ENCODE data around the gene TMEM9. TPM values are rescaled to one million over a fixed set of nuclear protein-coding genes. Genes with fewer than 3 reads are reported as not detected.

Gene TMEM9
- total and polyA plus RNA-seq, 4 donors, result 30.5 to 59.5 (median 49.0) TPM

DNA sequence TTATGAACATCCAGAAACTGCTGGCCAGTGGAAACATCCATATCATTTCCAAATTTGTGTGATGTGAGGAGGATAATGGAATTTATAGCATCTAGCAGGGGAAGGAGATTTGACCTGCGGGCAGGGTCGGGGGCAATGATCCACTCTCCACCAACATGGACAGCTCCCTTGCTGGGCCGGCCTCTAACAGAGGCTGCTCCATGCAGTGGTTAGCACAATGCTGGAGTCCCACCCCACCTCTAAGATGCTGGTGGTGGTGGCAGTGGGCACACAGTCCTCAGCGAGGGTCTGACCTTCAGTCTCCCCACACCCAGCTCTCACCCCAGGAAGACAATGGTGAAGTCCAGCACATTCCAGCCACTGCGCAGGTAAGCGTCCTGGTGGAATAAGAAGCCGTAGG is 60.7 kb downstream of the TMEM9 start (continued):
- no peak for TF ChIP-seq JUND (IDR thresholded peaks at IDR 0.05)

DNA sequence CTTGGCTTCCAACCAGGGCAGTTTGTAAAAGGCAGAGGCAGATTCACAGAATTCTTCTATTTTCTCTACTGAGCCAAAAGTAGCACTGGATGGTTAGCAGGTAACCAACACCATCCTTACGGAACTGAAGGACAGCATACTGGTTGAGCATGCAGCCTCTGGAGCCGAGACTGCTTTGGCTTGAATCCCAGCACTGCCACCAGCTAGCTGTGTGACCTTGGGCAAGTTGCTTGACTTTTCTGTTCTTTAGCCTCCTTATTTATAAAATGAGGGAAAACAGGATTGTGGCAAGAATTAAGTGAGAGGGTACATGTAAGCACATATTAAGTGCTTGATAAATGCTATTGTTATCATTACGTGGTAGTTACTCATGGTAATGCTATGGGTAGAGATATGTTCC is 61.5 kb downstream of the TMEM9 start:
- Histone ChIP-seq H3K27ac (ENCODE audit: low read depth in 1 of 2, low read length in 2 of 2) (no peak overlapping the region), H3K27me3 (ENCODE audit: control insufficient read depth in 4 of 4, insufficient read depth in 4 of 4, low read length in 3 of 4) (no peaks in the 10 kb centered on the region), H3K9ac (ENCODE audit: low read depth in 1 of 2, low read length in 2 of 2) (no peak overlapping the region), H3K36me3 (ENCODE audit: control insufficient read depth in 4 of 4, insufficient read depth in 3 of 4, low read depth in 1 of 4, low read length in 3 of 4) (no peaks in the 10 kb centered on the region), H3K4me3 (ENCODE audit: low read depth in 1 of 3, low read length in 3 of 3) (no peak overlapping the region), H3K4me1 (ENCODE audit: control insufficient read depth in 4 of 4, insufficient read depth in 4 of 4, low read length in 3 of 4) (no peaks in the 10 kb centered on the region), H3K9me3 (ENCODE audit: control insufficient read depth in 4 of 4, low read length in 3 of 4) (no peaks in the 10 kb centered on the region)
- WGBS, result 93% methylated on average over 3 of the region's 3 CpGs
- TF ChIP-seq YY1 (IDR thresholded peaks at IDR 0.05) (no peak), JUND (IDR thresholded peaks at IDR 0.05) (no peak)
- TF ChIP-seq, protein P1, sequence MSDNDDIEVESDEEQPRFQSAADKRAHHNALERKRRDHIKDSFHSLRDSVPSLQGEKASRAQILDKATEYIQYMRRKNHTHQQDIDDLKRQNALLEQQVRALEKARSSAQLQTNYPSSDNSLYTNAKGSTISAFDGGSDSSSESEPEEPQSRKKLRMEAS (IDR thresholded peaks at IDR 0.05), result no peak
- DNase-seq (ENCODE audit: low spot score), result no peak

GRCh38 chr1:201091256-201091655 is 63.0 kb downstream of the TMEM9 start:
- DNase-seq (ENCODE audit: low spot score), result no peak
- Histone ChIP-seq H3K36me3 (ENCODE audit: control insufficient read depth in 4 of 4, insufficient read depth in 3 of 4, low read depth in 1 of 4, low read length in 3 of 4) (no peaks in the 10 kb centered on the region), H3K27me3 (ENCODE audit: control insufficient read depth in 4 of 4, insufficient read depth in 4 of 4, low read length in 3 of 4) (no peaks in the 10 kb centered on the region), H3K4me1 (ENCODE audit: control insufficient read depth in 4 of 4, insufficient read depth in 4 of 4, low read length in 3 of 4) (no peaks in the 10 kb centered on the region), H3K9me3 (ENCODE audit: control insufficient read depth in 4 of 4, low read length in 3 of 4) (no peaks in the 10 kb centered on the region), H3K27ac (ENCODE audit: low read depth in 1 of 2, low read length in 2 of 2) (no peak overlapping the region), H3K9ac (ENCODE audit: low read depth in 1 of 2, low read length in 2 of 2) (no peak overlapping the region), H3K4me3 (ENCODE audit: low read depth in 1 of 3, low read length in 3 of 3) (no peak overlapping the region)
- WGBS, result 89% methylated on average over 4 of the region's 4 CpGs
- no peak for TF ChIP-seq CTCF (IDR thresholded peaks at IDR 0.05; ENCODE audit: low read depth, low read length, missing input control)
- no peak for TF ChIP-seq SP1 (IDR thresholded peaks at IDR 0.05)
- TF ChIP-seq, protein P2, sequence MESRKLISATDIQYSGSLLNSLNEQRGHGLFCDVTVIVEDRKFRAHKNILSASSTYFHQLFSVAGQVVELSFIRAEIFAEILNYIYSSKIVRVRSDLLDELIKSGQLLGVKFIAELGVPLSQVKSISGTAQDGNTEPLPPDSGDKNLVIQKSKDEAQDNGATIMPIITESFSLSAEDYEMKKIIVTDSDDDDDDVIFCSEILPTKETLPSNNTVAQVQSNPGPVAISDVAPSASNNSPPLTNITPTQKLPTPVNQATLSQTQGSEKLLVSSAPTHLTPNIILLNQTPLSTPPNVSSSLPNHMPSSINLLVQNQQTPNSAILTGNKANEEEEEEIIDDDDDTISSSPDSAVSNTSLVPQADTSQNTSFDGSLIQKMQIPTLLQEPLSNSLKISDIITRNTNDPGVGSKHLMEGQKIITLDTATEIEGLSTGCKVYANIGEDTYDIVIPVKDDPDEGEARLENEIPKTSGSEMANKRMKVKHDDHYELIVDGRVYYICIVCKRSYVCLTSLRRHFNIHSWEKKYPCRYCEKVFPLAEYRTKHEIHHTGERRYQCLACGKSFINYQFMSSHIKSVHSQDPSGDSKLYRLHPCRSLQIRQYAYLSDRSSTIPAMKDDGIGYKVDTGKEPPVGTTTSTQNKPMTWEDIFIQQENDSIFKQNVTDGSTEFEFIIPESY (IDR thresholded peaks at IDR 0.05), result no peak

DNA sequence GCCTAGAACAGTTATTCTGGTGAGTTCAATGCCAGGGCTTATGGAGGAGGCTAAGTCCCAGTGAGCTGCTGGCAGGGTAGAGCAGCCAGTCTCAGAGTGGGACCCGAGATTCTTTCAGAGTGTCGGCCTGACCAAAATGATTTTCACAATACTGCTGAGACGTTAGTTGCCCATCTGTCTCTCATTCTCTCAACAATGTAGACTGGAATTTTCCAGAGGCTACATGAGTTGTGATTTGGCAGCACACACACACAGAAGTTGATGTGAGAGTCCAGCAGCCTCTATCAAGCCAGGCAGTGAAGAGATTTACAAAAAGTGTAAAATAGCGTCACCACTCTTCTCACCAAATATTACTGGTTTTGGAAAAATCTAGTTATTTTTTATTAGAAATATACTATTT is 63.7 kb downstream of the TMEM9 start:
- Histone ChIP-seq H3K27me3 (ENCODE audit: control insufficient read depth in 4 of 4, insufficient read depth in 4 of 4, low read length in 3 of 4) (no peaks in the 10 kb centered on the region), H3K4me3 (ENCODE audit: low read depth in 1 of 3, low read length in 3 of 3) (no peak overlapping the region), H3K4me1 (ENCODE audit: control insufficient read depth in 4 of 4, insufficient read depth in 4 of 4, low read length in 3 of 4) (no peaks in the 10 kb centered on the region), H3K36me3 (ENCODE audit: control insufficient read depth in 4 of 4, insufficient read depth in 3 of 4, low read depth in 1 of 4, low read length in 3 of 4) (no peaks in the 10 kb centered on the region), H3K9me3 (ENCODE audit: control insufficient read depth in 4 of 4, low read length in 3 of 4) (no peaks in the 10 kb centered on the region), H3K9ac (ENCODE audit: low read depth in 1 of 2, low read length in 2 of 2) (no peak overlapping the region), H3K27ac (ENCODE audit: low read depth in 1 of 2, low read length in 2 of 2) (no peak overlapping the region)
- WGBS, result 88% methylated on average over 4 of the region's 4 CpGs
- DNase-seq (ENCODE audit: low spot score), result no peak
- TF ChIP-seq EGR1 (IDR thresholded peaks at IDR 0.05; ENCODE audit: low read depth in 2 of 2) (no peak), GABPA (IDR thresholded peaks at IDR 0.05 in 1 of 2, conservative IDR thresholded peaks at IDR 0.05 in 1 of 2) (no peak), RAD21 (IDR thresholded peaks at IDR 0.05) (no peak), RXRA (IDR thresholded peaks at IDR 0.05) (no peak), ATF3 (IDR thresholded peaks at IDR 0.05) (no peak), REST (IDR thresholded peaks at IDR 0.05) (no peak), NR2F2 (IDR thresholded peaks at IDR 0.05) (no peak), CTCF (IDR thresholded peaks at IDR 0.05; ENCODE audit: low read depth, low read length, missing input control) (no peak), HNF4G (IDR thresholded peaks at IDR 0.05) (no peak), HNF4A (conservative IDR thresholded peaks at IDR 0.05) (no peak)
- TF ChIP-seq, protein P1 (IDR thresholded peaks at IDR 0.05), result no peak

All from liver (tissue), 9 donors.